Vagina (tissue), 2 donors: ENCODE results near the gene VWF.

ENCODE experiments used
- CTCF ChIP-seq, 3 experiments: fragments of 450-650 bp in 2 of 3; fragments of 200-600 bp in 1 of 3; sonication (generic) in 1 of 3; IDR thresholded peaks; one replicate each; pipeline ENCODE4 v1.5.1; 2017 to 2019; ENCODE audit warnings: antibody characterized with exemption in 3 of 3, mild to moderate bottlenecking in 2 of 3, moderate library complexity in 2 of 3
- POLR2A ChIP-seq, 2 donors: fragments of 450-650 bp; IDR thresholded peaks; one replicate each; pipeline ENCODE4 v1.6.1; 2017; ENCODE audit warnings: antibody characterized with exemption in 2 of 2, mild to moderate bottlenecking in 2 of 2, moderate library complexity in 2 of 2
- POLR2AphosphoS5 ChIP-seq, 2 donors: sonication (generic); formaldehyde crosslinking; IDR thresholded peaks; one replicate each; pipeline ENCODE4 v1.9.0; 2017; ENCODE audit warnings: antibody characterized with exemption in 2 of 2, mild to moderate bottlenecking in 2 of 2, low read depth in 1 of 2; ENCODE audit not compliant: insufficient read depth in 1 of 2

DNA sequence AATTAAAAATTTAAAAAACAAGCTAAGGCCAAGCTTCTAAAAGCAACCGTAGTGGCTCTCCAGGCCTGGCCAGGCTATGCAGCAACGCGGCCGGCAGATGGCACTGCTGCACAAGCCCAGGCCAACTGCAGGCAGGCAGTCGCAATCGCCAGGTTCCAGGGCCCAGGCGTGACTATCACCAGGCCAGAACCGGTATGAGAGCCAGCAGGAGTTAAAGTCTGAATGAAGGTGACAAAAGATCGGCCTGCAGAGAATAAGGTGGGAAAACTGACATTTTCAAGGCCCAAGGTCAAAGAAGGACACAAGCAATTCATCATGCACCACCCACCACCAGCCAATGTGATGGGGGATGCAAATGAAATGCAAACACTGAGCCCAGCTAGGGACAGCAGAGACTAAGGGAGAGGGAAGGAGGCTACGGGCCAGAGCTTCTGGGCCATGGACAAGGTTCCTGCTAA, 135.8 kb downstream of the VWF start:
- peak; percentile 84 to 95 (median 86) for TF ChIP-seq CTCF (IDR thresholded peaks at IDR 0.05)
- no peak for TF ChIP-seq POLR2A (IDR thresholded peaks at IDR 0.05)
- TF ChIP-seq POLR2AphosphoS5 (IDR thresholded peaks at IDR 0.05; ENCODE audit: insufficient read depth in 1 of 2, low read depth in 1 of 2) = no peak
